Mesendoderm (in vitro differentiated cells): ENCODE measurements around the gene SMC1B.
"Not testable (repeated sequence)": the region's sequence is repeated elsewhere in the genome, so short reads cannot be mapped to it uniquely, and the experiment has no call there.

Source experiments
- DNase-seq: peaks from one replicate; pipeline ENCODE4 v3.0.0; 2013
- H2AK5ac ChIP-seq: 2 replicates; pipeline ENCODE4 v1.6.1; 2013; ENCODE audit warnings: low read length, inconsistent platforms
- H2BK120ac ChIP-seq: 2 replicates; pipeline ENCODE4 v1.6.1; 2013; ENCODE audit warnings: low read depth, mild to moderate bottlenecking, low read length, moderate library complexity, mixed read lengths
- H2BK15ac ChIP-seq: replicated peaks from 2 replicates; pipeline ENCODE4 v1.6.1; 2013; ENCODE audit warnings: low read depth, mild to moderate bottlenecking, moderate library complexity
- H2BK5ac ChIP-seq: 2 replicates; pipeline ENCODE4 v1.6.1; 2013; ENCODE audit warnings: low read length, inconsistent platforms
- H3K18ac ChIP-seq: 2 replicates; pipeline ENCODE4 v1.6.1; 2013; ENCODE audit warnings: mild to moderate bottlenecking, low read length, mixed read lengths
- H3K23ac ChIP-seq: one replicate; pipeline ENCODE4 v1.6.1; 2013; ENCODE audit warnings: low read length
- H3K27ac ChIP-seq: 2 replicates; pipeline ENCODE4 v1.5.1; 2013; ENCODE audit warnings: low read depth, mild to moderate bottlenecking, inconsistent platforms, low read length, moderate library complexity
- H3K27me3 ChIP-seq: 2 replicates; pipeline ENCODE4 v1.6.1; 2013; ENCODE audit warnings: low read length, control low read depth, mild to moderate bottlenecking, inconsistent platforms; ENCODE audit not compliant: insufficient read depth, poor library complexity
- H3K36me3 ChIP-seq: 2 replicates; pipeline ENCODE4 v1.6.1; 2013; ENCODE audit warnings: low read length, inconsistent platforms; ENCODE audit not compliant: control insufficient read depth, insufficient read depth
- H3K4ac ChIP-seq: one replicate; pipeline ENCODE4 v1.6.1; 2013; ENCODE audit warnings: low read depth, mild to moderate bottlenecking, low read length, moderate library complexity
- H3K4me1 ChIP-seq: 2 replicates; pipeline ENCODE4 v1.6.1; 2013; ENCODE audit warnings: low read depth, low read length, inconsistent platforms; ENCODE audit not compliant: control insufficient read depth
- H3K4me2 ChIP-seq: 2 replicates; pipeline ENCODE4 v1.6.1; 2013; ENCODE audit warnings: low read length
- H3K4me3 ChIP-seq: 2 replicates; pipeline ENCODE4 v1.5.1; 2013; ENCODE audit warnings: mild to moderate bottlenecking, low read length
- H3K56ac ChIP-seq: one replicate; pipeline ENCODE4 v1.6.1; 2013; ENCODE audit warnings: low read length
- H3K79me1 ChIP-seq: 2 replicates; pipeline ENCODE4 v1.6.1; 2013; ENCODE audit warnings: low read length, inconsistent platforms
- H3K79me2 ChIP-seq: 2 replicates; pipeline ENCODE4 v1.6.1; 2013; ENCODE audit warnings: mild to moderate bottlenecking, low read length; ENCODE audit not compliant: control insufficient read depth, insufficient read depth
- H3K9ac ChIP-seq: 2 replicates; pipeline ENCODE4 v1.6.1; 2013; ENCODE audit warnings: low read length, inconsistent platforms
- H4K5ac ChIP-seq: one replicate; pipeline ENCODE4 v1.6.1; 2013; ENCODE audit warnings: low read length
- H4K8ac ChIP-seq: one replicate; pipeline ENCODE4 v1.6.1; 2013; ENCODE audit warnings: low read depth, mild to moderate bottlenecking, control low read depth, low read length, moderate library complexity
- WGBS: extraction: QIAGEN DNeasy Blood & Tissue Kit; methylation state at CpG from one replicate; pipeline ENCODE4 v1.1.7; 2013; ENCODE audit warnings: low lambda C conversion rate, missing lambda C conversion rate; ENCODE audit not compliant: insufficient coverage; ENCODE audit errors: extremely low coverage; 5-methylcytosine and 5-hydroxymethylcytosine counted together

The SMC1B gene

DNA sequence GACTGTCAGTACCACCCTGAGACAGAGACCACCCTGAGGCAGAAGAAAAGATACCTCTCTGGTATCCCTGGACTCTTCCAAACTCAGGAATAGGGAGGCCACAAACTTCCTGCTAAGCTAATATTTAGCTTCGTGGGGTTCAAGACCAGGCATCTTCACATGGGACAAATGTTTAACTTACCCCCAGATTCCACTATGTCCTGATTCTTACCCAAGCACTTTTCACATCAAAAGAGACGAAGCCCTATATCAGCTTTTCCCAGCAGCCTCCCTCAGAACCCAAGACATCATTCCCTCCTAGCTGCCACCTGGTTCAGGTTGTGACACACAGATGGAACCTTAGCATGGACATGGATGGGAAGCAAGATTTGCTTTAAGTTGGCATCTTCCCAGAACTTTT, 32.1 kb downstream of the SMC1B start:
- no CpG with 5 or more reads among the region's 2 CpGs for WGBS
- H3K9ac ChIP-seq: no peak overlapping the region
- no peak overlapping the region for H3K18ac ChIP-seq
- no peak overlapping the region for H3K4ac ChIP-seq
- H2BK120ac ChIP-seq: no peak overlapping the region
- H3K4me3 ChIP-seq: no peak overlapping the region
- H2BK5ac ChIP-seq: no peak overlapping the region
- no peak overlapping the region for H2BK15ac ChIP-seq
- H3K27ac ChIP-seq: no peak overlapping the region
- H2AK5ac ChIP-seq: no peak overlapping the region
- no peaks in the 10 kb centered on the region for H3K27me3 ChIP-seq
- no peaks in the 10 kb centered on the region for H3K4me1 ChIP-seq
- no peaks in the 10 kb centered on the region for H3K79me1 ChIP-seq
- no peaks in the 10 kb centered on the region for H3K79me2 ChIP-seq
- H4K8ac ChIP-seq: no peak overlapping the region
- H3K36me3 ChIP-seq: no peaks in the 10 kb centered on the region
- H4K5ac ChIP-seq: no peak overlapping the region
- H3K56ac ChIP-seq: no peak overlapping the region
- H3K4me2 ChIP-seq: no peak overlapping the region
- no peak overlapping the region for H3K23ac ChIP-seq
- DNase-seq: no peak

DNA sequence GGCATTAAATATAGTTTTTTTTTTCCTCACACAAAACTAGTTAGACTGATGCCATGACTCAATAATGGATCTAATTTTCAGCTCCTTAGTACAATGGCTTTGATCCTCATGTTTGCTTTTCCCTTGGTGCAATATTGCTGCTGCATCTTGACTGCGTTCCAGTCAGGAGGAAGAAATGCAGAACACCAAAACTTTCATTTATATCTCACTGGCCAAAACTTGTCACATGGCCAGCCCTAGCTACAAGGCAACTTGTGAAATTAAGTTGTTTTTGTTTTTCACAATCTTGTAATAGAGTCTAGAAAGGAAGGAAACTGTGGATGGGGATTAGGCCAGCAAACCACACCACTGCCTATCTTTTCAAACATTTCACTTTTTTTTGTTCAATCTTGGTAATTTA, 36.7 kb downstream of the SMC1B start:
- Histone ChIP-seq H4K8ac (no peak overlapping the region), H4K5ac (no peak overlapping the region), H2AK5ac (no peak overlapping the region), H3K23ac (no peak overlapping the region), H3K79me2 (no peaks in the 10 kb centered on the region), H3K27ac (no peak overlapping the region), H3K4me2 (no peak overlapping the region), H3K56ac (no peak overlapping the region), H3K79me1 (no peaks in the 10 kb centered on the region), H3K36me3 (no peaks in the 10 kb centered on the region), H3K4me3 (no peak overlapping the region), H3K18ac (no peak overlapping the region), H2BK15ac (no peak overlapping the region), H2BK5ac (no peak overlapping the region), H2BK120ac (no peak overlapping the region), H3K4me1 (no peaks in the 10 kb centered on the region), H3K27me3 (no peaks in the 10 kb centered on the region), H3K9ac (no peak overlapping the region), H3K4ac (no peak overlapping the region)
- no peak for DNase-seq
- WGBS: no CpG with 5 or more reads among the region's 1 CpG

DNA sequence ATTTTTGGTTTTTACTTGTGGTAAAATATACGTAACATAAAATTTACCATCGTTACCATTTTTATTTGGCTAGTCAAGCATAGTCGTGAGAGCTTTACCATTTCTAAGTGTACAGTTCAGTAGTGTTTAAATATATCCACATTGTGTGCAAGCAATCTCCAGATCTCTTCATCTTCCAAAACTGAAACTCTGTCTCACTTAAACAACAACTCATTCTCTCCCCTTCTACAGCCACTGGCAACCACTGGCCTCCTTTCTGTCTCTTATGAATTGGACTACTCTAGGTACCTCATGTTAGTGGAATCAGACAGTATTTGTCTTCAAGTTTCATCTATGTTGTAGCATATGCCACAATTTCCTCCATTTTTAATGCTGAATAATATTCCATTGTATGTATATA, 37.4 kb downstream of the SMC1B start:
- H3K18ac ChIP-seq: no peak overlapping the region
- H3K36me3 ChIP-seq: no peaks in the 10 kb centered on the region
- no peaks in the 10 kb centered on the region for H3K27me3 ChIP-seq
- no peak overlapping the region for H3K56ac ChIP-seq
- H3K9ac ChIP-seq: no peak overlapping the region
- no peak overlapping the region for H2BK120ac ChIP-seq
- no CpG with 5 or more reads among the region's 3 CpGs for WGBS
- H2BK15ac ChIP-seq: no peak overlapping the region
- no peaks in the 10 kb centered on the region for H3K79me1 ChIP-seq
- no peak for DNase-seq
- H2AK5ac ChIP-seq: no peak overlapping the region
- no peak overlapping the region for H3K4me3 ChIP-seq
- H3K4me1 ChIP-seq: no peaks in the 10 kb centered on the region
- H3K4me2 ChIP-seq: no peak overlapping the region
- no peak overlapping the region for H3K27ac ChIP-seq
- no peak overlapping the region for H4K8ac ChIP-seq
- H3K79me2 ChIP-seq: no peaks in the 10 kb centered on the region
- H4K5ac ChIP-seq: no peak overlapping the region
- H2BK5ac ChIP-seq: no peak overlapping the region
- no peak overlapping the region for H3K4ac ChIP-seq
- H3K23ac ChIP-seq: no peak overlapping the region

DNA sequence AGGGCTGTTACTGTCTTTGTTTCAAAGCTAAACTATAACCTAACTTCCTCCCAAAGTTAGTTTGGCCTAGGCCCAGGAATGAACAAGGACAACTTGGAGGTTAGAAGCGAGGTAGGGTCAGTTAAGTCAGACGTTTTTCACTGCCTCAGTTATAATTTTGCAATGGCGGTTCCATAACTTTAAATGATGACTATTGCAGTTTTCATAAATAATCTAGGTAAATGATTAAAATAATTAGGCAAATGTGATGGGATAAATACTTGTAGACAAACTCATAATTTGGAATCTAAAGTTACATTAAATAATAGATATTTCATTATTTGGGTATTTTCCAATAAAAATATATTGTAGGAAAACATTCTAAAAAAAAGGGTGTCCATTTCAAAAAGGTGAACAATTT, 39.8 kb downstream of the SMC1B start:
- not testable (repeated sequence) for H3K4me2 ChIP-seq, H2BK120ac ChIP-seq, H3K4me3 ChIP-seq, H3K79me1 ChIP-seq, H3K79me2 ChIP-seq, H2BK5ac ChIP-seq, H3K56ac ChIP-seq, H3K18ac ChIP-seq, H3K36me3 ChIP-seq, H4K8ac ChIP-seq, H3K4ac ChIP-seq, H3K23ac ChIP-seq, H2AK5ac ChIP-seq, H3K9ac ChIP-seq, H3K27ac ChIP-seq, DNase-seq, H3K27me3 ChIP-seq, H2BK15ac ChIP-seq, H3K4me1 ChIP-seq, H4K5ac ChIP-seq
- no CpG with 5 or more reads among the region's 3 CpGs for WGBS

DNA sequence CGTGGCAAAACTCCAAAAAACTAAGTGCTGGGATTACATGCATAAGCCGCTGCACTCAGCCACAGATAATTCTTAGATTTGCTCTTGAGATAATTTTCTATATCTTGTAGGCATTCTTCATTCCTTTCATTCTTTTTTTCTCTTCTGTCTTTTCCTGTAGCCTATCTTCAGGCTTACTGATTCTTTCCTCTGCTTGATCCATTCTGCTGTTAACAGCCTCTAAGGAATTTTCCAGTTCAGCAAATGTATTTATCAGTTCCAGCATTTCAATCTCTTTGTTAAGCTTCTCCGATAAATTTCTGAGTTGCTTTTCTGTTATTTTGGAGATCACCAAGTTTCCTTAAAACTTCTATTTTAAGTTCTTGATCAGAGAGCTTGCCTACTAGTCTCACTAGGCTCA, 46.7 kb downstream of the SMC1B start:
- Histone ChIP-seq H3K79me1 (no peaks in the 10 kb centered on the region), H3K79me2 (no peaks in the 10 kb centered on the region), H3K18ac (no peak overlapping the region), H4K5ac (no peak overlapping the region), H3K4ac (no peak overlapping the region), H3K4me3 (no peak overlapping the region), H4K8ac (no peak overlapping the region), H3K27me3 (no peaks in the 10 kb centered on the region), H3K36me3 (no peaks in the 10 kb centered on the region), H2BK15ac (no peak overlapping the region), H2BK120ac (no peak overlapping the region), H3K27ac (no peak overlapping the region), H2AK5ac (no peak overlapping the region), H3K9ac (no peak overlapping the region), H2BK5ac (no peak overlapping the region), H3K4me1 (no peaks in the 10 kb centered on the region), H3K56ac (no peak overlapping the region), H3K4me2 (no peak overlapping the region), H3K23ac (no peak overlapping the region)
- DNase-seq: no peak
- WGBS: no CpG with 5 or more reads among the region's 3 CpGs

DNA sequence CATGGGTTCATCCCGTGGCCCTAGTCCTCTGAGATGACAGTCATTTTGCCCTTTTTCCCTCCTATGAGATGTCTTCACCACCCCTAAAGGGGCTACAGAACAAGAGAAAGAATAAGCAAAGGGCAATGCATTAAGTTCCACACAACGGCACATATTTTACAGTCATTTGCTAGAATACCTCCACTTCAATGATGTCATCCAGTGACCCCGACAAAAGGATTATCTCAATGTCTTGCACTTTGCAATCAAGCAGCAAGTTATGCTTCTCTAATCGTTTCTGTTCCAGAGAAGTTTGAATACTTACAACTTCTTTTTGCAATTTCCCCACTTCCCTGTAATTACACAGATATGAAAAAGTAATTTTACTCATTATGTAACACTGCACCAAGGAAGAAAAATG, 53.8 kb downstream of the SMC1B start:
- H3K56ac ChIP-seq: no peak overlapping the region
- no peaks in the 10 kb centered on the region for H3K79me1 ChIP-seq
- H3K4me1 ChIP-seq: no peaks in the 10 kb centered on the region
- no peak overlapping the region for H2AK5ac ChIP-seq
- no peak overlapping the region for H4K8ac ChIP-seq
- H3K27ac ChIP-seq: no peak overlapping the region
- no peak overlapping the region for H3K4me2 ChIP-seq
- no peak for DNase-seq
- H3K36me3 ChIP-seq: no peaks in the 10 kb centered on the region
- H2BK120ac ChIP-seq: no peak overlapping the region
- no peak overlapping the region for H3K9ac ChIP-seq
- no peak overlapping the region for H3K4ac ChIP-seq
- no CpG with 5 or more reads among the region's 4 CpGs for WGBS
- no peaks in the 10 kb centered on the region for H3K27me3 ChIP-seq
- no peak overlapping the region for H2BK5ac ChIP-seq
- H3K79me2 ChIP-seq: no peaks in the 10 kb centered on the region
- H3K18ac ChIP-seq: no peak overlapping the region
- H4K5ac ChIP-seq: no peak overlapping the region
- H3K23ac ChIP-seq: no peak overlapping the region
- H2BK15ac ChIP-seq: no peak overlapping the region
- no peak overlapping the region for H3K4me3 ChIP-seq
